ENCODE data around the gene ARL14EP. TPM values are rescaled to one million over a fixed set of nuclear protein-coding genes. Genes with fewer than 3 reads are reported as not detected.

Gene ARL14EP
- total RNA-seq, 1 donor from 2014 or later, result 36.5 TPM

DNA sequence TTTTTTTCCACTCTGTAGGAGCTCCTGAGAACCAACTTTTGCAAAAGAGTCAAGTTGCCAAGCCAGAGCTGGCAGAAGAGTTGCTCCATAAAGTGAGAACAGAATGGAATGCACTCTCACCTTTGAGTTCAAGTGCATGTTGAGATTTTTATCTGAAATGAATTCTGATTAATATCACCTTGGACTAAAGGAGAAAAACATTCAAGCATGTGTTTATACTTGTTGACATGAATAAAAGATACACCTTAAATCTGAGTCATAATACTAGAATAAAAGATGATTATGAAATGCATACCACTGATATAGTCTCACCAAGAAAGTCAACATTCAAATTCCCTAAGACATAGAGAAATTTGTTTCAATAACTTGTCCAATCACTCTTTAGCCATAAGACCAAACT, 37.8 kb downstream of the ARL14EP start:
- TF ChIP-seq, protein P1, sequence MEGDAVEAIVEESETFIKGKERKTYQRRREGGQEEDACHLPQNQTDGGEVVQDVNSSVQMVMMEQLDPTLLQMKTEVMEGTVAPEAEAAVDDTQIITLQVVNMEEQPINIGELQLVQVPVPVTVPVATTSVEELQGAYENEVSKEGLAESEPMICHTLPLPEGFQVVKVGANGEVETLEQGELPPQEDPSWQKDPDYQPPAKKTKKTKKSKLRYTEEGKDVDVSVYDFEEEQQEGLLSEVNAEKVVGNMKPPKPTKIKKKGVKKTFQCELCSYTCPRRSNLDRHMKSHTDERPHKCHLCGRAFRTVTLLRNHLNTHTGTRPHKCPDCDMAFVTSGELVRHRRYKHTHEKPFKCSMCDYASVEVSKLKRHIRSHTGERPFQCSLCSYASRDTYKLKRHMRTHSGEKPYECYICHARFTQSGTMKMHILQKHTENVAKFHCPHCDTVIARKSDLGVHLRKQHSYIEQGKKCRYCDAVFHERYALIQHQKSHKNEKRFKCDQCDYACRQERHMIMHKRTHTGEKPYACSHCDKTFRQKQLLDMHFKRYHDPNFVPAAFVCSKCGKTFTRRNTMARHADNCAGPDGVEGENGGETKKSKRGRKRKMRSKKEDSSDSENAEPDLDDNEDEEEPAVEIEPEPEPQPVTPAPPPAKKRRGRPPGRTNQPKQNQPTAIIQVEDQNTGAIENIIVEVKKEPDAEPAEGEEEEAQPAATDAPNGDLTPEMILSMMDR (IDR thresholded peaks at IDR 0.05; ENCODE audit: borderline replicate concordance), result no peak
- no peaks in the 10 kb centered on the region for H3K36me3 ChIP-seq
- peaks cover 23% of the 10 kb centered on the region for H3K4me1 ChIP-seq
- no peak overlapping the region for H3K27ac ChIP-seq (replicated peaks)
- no peak overlapping the region for H3K4me3 ChIP-seq
- no peak for DNase-seq
- no peaks in the 10 kb centered on the region for H3K27me3 ChIP-seq (ENCODE audit: low read depth)
- no peaks in the 10 kb centered on the region for H3K9me3 ChIP-seq (replicated peaks)
- intact Hi-C loops (cut with micrococcal nuclease), result no loop called here

- Histone ChIP-seq H3K4me3 (no peak overlapping the region), H3K4me1 (peaks cover 10% of the 10 kb centered on the region), H3K36me3 (no peaks in the 10 kb centered on the region), H3K27ac (replicated peaks) (no peak overlapping the region), H3K9me3 (replicated peaks) (no peaks in the 10 kb centered on the region), H3K27me3 (ENCODE audit: low read depth) (no peaks in the 10 kb centered on the region)
- intact Hi-C loops (cut with micrococcal nuclease), result no loop called here
- TF ChIP-seq, protein P1 (IDR thresholded peaks at IDR 0.05; ENCODE audit: borderline replicate concordance), result no peak
- no peak for DNase-seq
These were observed 41.4 kb downstream of the ARL14EP start for GRCh38 chr11:30364139-30364836.

DNA sequence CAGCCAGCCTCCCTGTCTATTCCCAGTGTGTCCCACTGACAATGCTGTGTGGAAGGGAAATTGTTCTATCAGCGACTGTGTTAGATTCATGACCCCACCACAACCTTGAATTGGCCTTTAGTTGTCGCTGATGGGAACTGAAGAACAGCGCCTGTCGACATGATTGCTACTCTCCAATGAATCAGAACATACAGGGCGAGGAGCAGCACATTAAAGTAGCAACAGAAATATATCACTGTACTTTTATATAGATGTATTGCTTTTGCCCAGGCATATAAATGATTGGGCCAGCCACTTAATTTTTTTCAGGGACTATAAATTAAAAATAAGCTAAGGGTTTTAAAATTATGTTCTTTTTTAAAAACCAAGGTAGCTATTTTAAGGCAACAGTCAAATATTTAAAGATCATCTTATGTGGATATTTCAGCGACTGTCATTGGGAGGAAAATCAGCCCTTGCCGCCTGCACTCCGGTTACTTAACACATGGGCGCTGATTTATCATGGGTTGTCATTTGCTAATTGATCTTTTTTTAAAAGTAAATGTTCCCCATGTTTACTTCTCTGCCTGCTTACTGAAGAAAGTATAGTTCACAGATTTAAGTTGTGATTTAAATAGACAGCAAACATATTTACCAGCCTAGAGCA, 42.1 kb downstream of the ARL14EP start:
- no peaks in the 10 kb centered on the region for H3K36me3 ChIP-seq
- TF ChIP-seq, protein P1 (IDR thresholded peaks at IDR 0.05; ENCODE audit: borderline replicate concordance), result no peak
- intact Hi-C loops (cut with micrococcal nuclease), result no loop called here

DNA sequence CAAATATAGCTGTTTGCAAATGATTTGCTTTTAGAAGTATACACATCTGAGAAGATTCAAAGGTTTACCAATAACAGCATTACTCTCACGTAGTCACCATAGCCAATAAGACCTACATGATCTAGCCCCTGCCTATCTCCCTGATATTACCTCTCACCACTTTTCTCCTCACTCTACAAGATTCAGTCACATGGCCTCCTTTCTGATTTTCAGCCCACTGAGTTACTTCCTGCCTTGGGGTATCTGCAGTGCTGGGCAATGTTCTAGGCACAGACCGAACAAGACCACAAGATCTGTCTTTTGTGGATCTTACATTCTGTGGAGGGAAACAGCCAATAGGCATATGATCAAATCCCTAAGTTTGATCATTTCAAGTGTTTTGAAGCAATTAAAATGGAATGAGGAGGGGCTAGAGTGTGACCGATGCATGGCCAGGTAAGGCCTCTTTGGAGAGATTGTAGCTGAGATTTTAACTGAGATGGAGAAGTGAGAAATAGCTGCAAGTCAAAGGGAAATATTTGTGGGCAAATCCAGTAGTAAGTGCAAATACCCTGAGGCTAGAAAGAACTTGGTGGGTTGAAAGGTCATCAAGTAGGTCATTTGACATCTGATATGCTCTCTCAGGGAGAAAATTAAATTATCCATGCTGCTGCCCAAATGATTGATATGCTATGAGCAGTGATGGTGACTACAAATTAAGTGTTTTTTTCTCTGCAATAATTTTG, 43.1 kb downstream of the ARL14EP start:
- intact Hi-C loops (cut with micrococcal nuclease), result no loop called here

More for the DNA sequence above, 42.1 kb downstream of the ARL14EP start:
- DNase-seq, result no peak
- Histone ChIP-seq H3K4me1 (peaks cover 10% of the 10 kb centered on the region), H3K4me3 (no peak overlapping the region), H3K27me3 (ENCODE audit: low read depth) (no peaks in the 10 kb centered on the region), H3K27ac (replicated peaks) (no peak overlapping the region), H3K9me3 (replicated peaks) (no peaks in the 10 kb centered on the region)

DNA sequence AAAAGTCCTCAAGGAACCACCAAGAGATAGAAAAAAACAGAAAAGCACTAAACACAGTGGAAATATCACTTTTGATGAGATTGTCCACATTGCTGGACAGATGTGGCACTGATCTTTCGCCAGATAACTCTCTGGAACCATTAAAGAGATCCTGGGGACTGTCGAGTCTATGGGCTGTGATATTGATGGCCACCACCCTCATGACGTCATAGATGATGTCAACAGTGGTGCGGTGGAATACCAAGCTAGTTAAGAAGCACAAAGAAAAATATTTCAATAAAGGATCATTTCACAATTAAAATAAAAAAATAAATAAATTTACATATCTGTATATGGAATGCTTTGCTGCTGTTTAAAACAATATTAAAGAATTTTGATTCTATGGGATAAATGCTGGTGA, 45.5 kb downstream of the ARL14EP start:
- no peaks in the 10 kb centered on the region for H3K9me3 ChIP-seq (replicated peaks)
- no peak overlapping the region for H3K27ac ChIP-seq (replicated peaks)
- no peaks in the 10 kb centered on the region for H3K36me3 ChIP-seq
- H3K4me1 ChIP-seq, result peaks cover 10% of the 10 kb centered on the region
- intact Hi-C loops (cut with micrococcal nuclease), result no loop called here
- no peaks in the 10 kb centered on the region for H3K27me3 ChIP-seq (ENCODE audit: low read depth)
- no peak overlapping the region for H3K4me3 ChIP-seq
- no peak for DNase-seq
- TF ChIP-seq, protein P1 (IDR thresholded peaks at IDR 0.05; ENCODE audit: borderline replicate concordance), result no peak

More for the DNA sequence above, 43.1 kb downstream of the ARL14EP start:
- H3K4me1 ChIP-seq, result peaks cover 10% of the 10 kb centered on the region
- TF ChIP-seq, protein P1 (IDR thresholded peaks at IDR 0.05; ENCODE audit: borderline replicate concordance), result no peak
- H3K9me3 ChIP-seq (replicated peaks), result no peaks in the 10 kb centered on the region
- no peak overlapping the region for H3K27ac ChIP-seq (replicated peaks)
- no peak for DNase-seq
- no peak overlapping the region for H3K4me3 ChIP-seq
- H3K36me3 ChIP-seq, result no peaks in the 10 kb centered on the region
- no peaks in the 10 kb centered on the region for H3K27me3 ChIP-seq (ENCODE audit: low read depth)

Measured in left ventricle myocardium inferior (tissue), 1 donor.